CD4-positive, alpha-beta T cell (primary cell): ENCODE results near the gene MED25. TPM values are rescaled to one million over a fixed set of nuclear protein-coding genes. Genes with fewer than 3 reads are reported as not detected.

Source experiments
- ATAC-seq: fragments of 200-7000 bp; cut with Tn5 transposase; one replicate; pipeline ENCODE4 v1.10.0; 2022; ENCODE audit warnings: mild to moderate bottlenecking; ENCODE audit not compliant: poor library complexity
- CTCF ChIA-PET: fragments of 350-600 bp; sonication (Branson Sonifier 250); formaldehyde crosslinking; loops from one replicate; lab custom pipeline; 2021; ENCODE audit warnings: antibody characterized with exemption, inconsistent platforms; lab: Charles Lee
- POLR2A ChIA-PET: fragments of 350-600 bp; sonication (Branson Sonifier 250); formaldehyde crosslinking; loops from one replicate; lab custom pipeline; 2021; ENCODE audit warnings: antibody characterized with exemption, inconsistent platforms; lab: Charles Lee
- DNase-seq, 14 experiments: peaks; one replicate each; pipeline ENCODE4 v3.0.0-alpha.2; 2013 to 2020; ENCODE audit warnings: mixed read lengths in 2 of 14
- H3K27ac ChIP-seq, 2 donors: one replicate each; pipeline versions ENCODE4 v1.5.1 to v1.7.0; 2013; ENCODE audit warnings: low read length in 2 of 2, low read depth in 1 of 2, mild to moderate bottlenecking in 1 of 2
- H3K27me3 ChIP-seq, 2 experiments: 1 replicate in 1 of 2; 2 replicates in 1 of 2; pipeline versions ENCODE4 v1.6.1 to v1.7.0; 2013; ENCODE audit warnings: low read length in 2 of 2, control low read depth in 1 of 2, mild to moderate bottlenecking in 1 of 2, moderate library complexity in 1 of 2; ENCODE audit not compliant: insufficient read depth in 2 of 2, control insufficient read depth in 1 of 2
- H3K36me3 ChIP-seq: one replicate; pipeline ENCODE4 v1.6.1; 2013; ENCODE audit warnings: low read length, control low read depth; ENCODE audit not compliant: insufficient read depth
- H3K4me1 ChIP-seq: one replicate; pipeline ENCODE4 v1.6.1; 2013; ENCODE audit warnings: low read length, control low read depth; ENCODE audit not compliant: insufficient read depth
- H3K4me3 ChIP-seq: one replicate; pipeline ENCODE4 v1.5.1; 2013; ENCODE audit warnings: mild to moderate bottlenecking, low read length, moderate library complexity
- H3K9me3 ChIP-seq, 2 experiments: 1 replicate in 1 of 2; 2 replicates in 1 of 2; pipeline versions ENCODE4 v1.6.1 to v1.7.0; 2013; ENCODE audit warnings: low read length in 2 of 2, mild to moderate bottlenecking in 2 of 2, control low read depth in 1 of 2, moderate library complexity in 1 of 2; ENCODE audit not compliant: control insufficient read depth in 1 of 2, insufficient read depth in 1 of 2
- H3K27ac Mint-ChIP-seq: one replicate; pipeline ENCODE4 v1.8.0; 2020; ENCODE audit warnings: mixed read lengths
- H3K27me3 Mint-ChIP-seq: one replicate; pipeline ENCODE4 v1.8.0; 2021; ENCODE audit warnings: mixed read lengths
- H3K36me3 Mint-ChIP-seq: one replicate; pipeline ENCODE4 v1.8.0; 2021; ENCODE audit warnings: low read depth, mixed read lengths
- H3K4me1 Mint-ChIP-seq: one replicate; pipeline ENCODE4 v1.8.0; 2021; ENCODE audit warnings: low read depth, mixed read lengths
- H3K4me3 Mint-ChIP-seq: one replicate; pipeline ENCODE4 v1.8.0; 2020; ENCODE audit warnings: mild to moderate bottlenecking, mixed read lengths
- H3K9me3 Mint-ChIP-seq: one replicate; pipeline ENCODE4 v1.8.0; 2020; ENCODE audit warnings: mixed read lengths
- CTCF ChIP-seq: fragments of 200-600 bp; IDR thresholded peaks from one replicate; pipeline ENCODE4 v1.8.0; 2022; ENCODE audit warnings: antibody characterized with exemption, mild to moderate bottlenecking
- intact Hi-C, 2 experiments: fragments of 100-400 bp; cut with DNase I in 1 of 2; cut with micrococcal nuclease in 1 of 2; formaldehyde crosslinking; loops; one replicate each; pipeline versions ENCODE4 v1.15.1 to v1.9.0; 2023 to 2025; cut with DNase I, micrococcal nuclease
- total RNA-seq, 174 experiments: library from RNA in 2 of 174; stranded (reverse) in 2 of 174; gene quantifications; one replicate each; pipeline ENCODE4 v1.2.3 and lab custom pipeline; 2021 to 2026

MED25 gene
- total RNA-seq, 2 experiments from 2014 or later, result 67.2 to 67.8 TPM

GRCh38 chr19:49772850-49773432 is 45.1 kb upstream of the MED25 start:
- no peaks in the 10 kb centered on the region for H3K27me3 ChIP-seq
- peaks cover 3% of the 10 kb centered on the region for H3K36me3 ChIP-seq
- POLR2A ChIA-PET, result no interaction called here
- H3K4me1 Mint-ChIP-seq, result peaks cover 36% of the 10 kb centered on the region
- no peak for ATAC-seq
- H3K4me3 Mint-ChIP-seq, result peak overlapping the region; percentile 11
- TF ChIP-seq CTCF, result no peak
- H3K9me3 ChIP-seq, result no peaks in the 10 kb centered on the region
- no peak for DNase-seq
- CTCF ChIA-PET, result no interaction called here
- intact Hi-C loops, result no loop called here
- no peak overlapping the region for H3K4me3 ChIP-seq
- H3K27ac Mint-ChIP-seq, result no peak overlapping the region
- peaks cover 20% of the 10 kb centered on the region for H3K36me3 Mint-ChIP-seq
- peaks cover 16% of the 10 kb centered on the region for H3K4me1 ChIP-seq
- H3K27ac ChIP-seq, result no peak overlapping the region
- no peaks in the 10 kb centered on the region for H3K27me3 Mint-ChIP-seq
- H3K9me3 Mint-ChIP-seq, result no peaks in the 10 kb centered on the region

- no peak for ATAC-seq
- no peak for TF ChIP-seq CTCF
- Mint-ChIP-seq H3K27me3 (no peaks in the 10 kb centered on the region), H3K27ac (no peak overlapping the region), H3K4me1 (peaks cover 27% of the 10 kb centered on the region), H3K4me3 (no peak overlapping the region), H3K9me3 (no peaks in the 10 kb centered on the region), H3K36me3 (peaks cover 23% of the 10 kb centered on the region)
- ChIA-PET POLR2A (no interaction called here), CTCF (no interaction called here)
- H3K27me3 ChIP-seq, result no peaks in the 10 kb centered on the region
- no peaks in the 10 kb centered on the region for H3K9me3 ChIP-seq
- peaks cover 7% of the 10 kb centered on the region for H3K4me1 ChIP-seq
- intact Hi-C loops, result no loop called here
- H3K4me3 ChIP-seq, result no peak overlapping the region
- DNase-seq, result no peak
- H3K36me3 ChIP-seq, result peaks cover 3% of the 10 kb centered on the region
- no peak overlapping the region for H3K27ac ChIP-seq
These were observed 44.3 kb upstream of the MED25 start for GRCh38 chr19:49773663-49774350.

GRCh38 chr19:49774969-49775368 is 43.1 kb upstream of the MED25 start:
- no peak overlapping the region for H3K27ac Mint-ChIP-seq
- no peaks in the 10 kb centered on the region for H3K27me3 ChIP-seq
- H3K4me3 ChIP-seq, result no peak overlapping the region
- no peaks in the 10 kb centered on the region for H3K9me3 ChIP-seq
- no peaks in the 10 kb centered on the region for H3K27me3 Mint-ChIP-seq
- ATAC-seq (no peak), DNase-seq (no peak)
- ChIA-PET POLR2A (no interaction called here), CTCF (no interaction called here)
- H3K27ac ChIP-seq, result no peak overlapping the region
- H3K9me3 Mint-ChIP-seq, result no peaks in the 10 kb centered on the region
- H3K36me3 Mint-ChIP-seq, result peaks cover 28% of the 10 kb centered on the region
- peaks cover 23% of the 10 kb centered on the region for H3K4me1 Mint-ChIP-seq
- peaks cover 5% of the 10 kb centered on the region for H3K4me1 ChIP-seq
- peaks cover 8% of the 10 kb centered on the region for H3K36me3 ChIP-seq
- no peak overlapping the region for H3K4me3 Mint-ChIP-seq
- TF ChIP-seq CTCF, result no peak
- intact Hi-C loops, result no loop called here
